ENCODE data around the gene CYFIP2. TPM values are rescaled to one million over a fixed set of nuclear protein-coding genes. Genes with fewer than 3 reads are reported as not detected.

The CYFIP2 gene
- total and polyA plus RNA-seq, 8 donors: 14.8 to 162 (median 24.4) TPM

- TF ChIP-seq POLR2A (IDR thresholded peaks at IDR 0.05) (no peak), POLR2AphosphoS5 (IDR thresholded peaks at IDR 0.05) (peak in 2 of 3 donors; percentile 9 to 61), CTCF (IDR thresholded peaks at IDR 0.05) (no peak), EP300 (IDR thresholded peaks at IDR 0.05) (peak; percentile 72)
- WGBS, 5 donors: 68 to 78% (median 71%) methylated on average over 6 of the region's 6 CpGs
- Histone ChIP-seq H3K27ac (peak overlapping the region; percentile 40 to 78 (median 66)), H3K27me3 (no peaks in the 10 kb centered on the region), H3K4me1 (peaks cover 0 to 55% (median 19%) of the 10 kb centered on the region in 4 donors), H3K4me3 (no peak overlapping the region), H3K9me3 (no peaks in the 10 kb centered on the region), H3K36me3 (peaks cover 0 to 5% (median 0%) of the 10 kb centered on the region in 4 donors)
- intact Hi-C loops (cut with DNase I; ENCODE audit: low total_unique reads): no loop called here
- peak in 1 of 2 donors; percentile 64 for DNase-seq
Observed at GRCh38 chr5:157370967-157371366, 105.0 kb downstream of the CYFIP2 start.

- intact Hi-C loops (cut with DNase I; ENCODE audit: low total_unique reads): no loop called here
- H3K9me3 ChIP-seq: no peaks in the 10 kb centered on the region
- no peak for TF ChIP-seq POLR2A (IDR thresholded peaks at IDR 0.05)
- TF ChIP-seq CTCF (IDR thresholded peaks at IDR 0.05): no peak
- no peak for TF ChIP-seq POLR2AphosphoS5 (IDR thresholded peaks at IDR 0.05)
- no peak for TF ChIP-seq EP300 (IDR thresholded peaks at IDR 0.05)
- H3K27me3 ChIP-seq: no peaks in the 10 kb centered on the region
- H3K27ac ChIP-seq: peak overlapping the region in 3 of 5 donors; percentile 66 to 78 (median 69)
- WGBS, 5 donors: 64 to 82% (median 71%) methylated on average over 5 of the region's 5 CpGs
- H3K4me3 ChIP-seq: no peak overlapping the region
- DNase-seq: no peak
- peaks cover 0 to 11% (median 4%) of the 10 kb centered on the region in 4 donors for H3K36me3 ChIP-seq
- H3K4me1 ChIP-seq: peaks cover 0 to 47% (median 19%) of the 10 kb centered on the region in 4 donors
Observed at GRCh38 chr5:157371655-157372471, 105.9 kb downstream of the CYFIP2 start.

- intact Hi-C loops (cut with DNase I; ENCODE audit: low total_unique reads): no loop called here
- Histone ChIP-seq H3K4me3 (no peak overlapping the region), H3K36me3 (peaks cover 0 to 15% (median 4%) of the 10 kb centered on the region in 4 donors), H3K27me3 (no peaks in the 10 kb centered on the region), H3K4me1 (peaks cover 0 to 41% (median 16%) of the 10 kb centered on the region in 4 donors), H3K27ac (peak overlapping the region in 3 of 5 donors; percentile 31 to 78 (median 47)), H3K9me3 (no peaks in the 10 kb centered on the region)
- DNase-seq: no peak
- no peak for TF ChIP-seq POLR2AphosphoS5 (IDR thresholded peaks at IDR 0.05)
- no peak for TF ChIP-seq EP300 (IDR thresholded peaks at IDR 0.05)
- TF ChIP-seq CTCF (IDR thresholded peaks at IDR 0.05): no peak
- WGBS, 5 donors: 84 to 96% (median 94%) methylated on average over 4 of the region's 4 CpGs
Observed at GRCh38 chr5:157372472-157372822, 106.5 kb downstream of the CYFIP2 start.

GRCh38 chr5:157378509-157378908 is 112.6 kb downstream of the CYFIP2 start:
- intact Hi-C loops (cut with DNase I; ENCODE audit: low total_unique reads): no loop called here
- Histone ChIP-seq H3K27ac (no peak overlapping the region), H3K36me3 (peaks cover 0 to 12% (median 8%) of the 10 kb centered on the region in 4 donors), H3K27me3 (no peaks in the 10 kb centered on the region), H3K4me1 (peaks cover 0 to 15% (median 2%) of the 10 kb centered on the region in 4 donors), H3K9me3 (no peaks in the 10 kb centered on the region), H3K4me3 (no peak overlapping the region)
- no peak for DNase-seq
- WGBS, 5 donors: 86 to 95% (median 90%) methylated on average over 6 of the region's 6 CpGs
- TF ChIP-seq EP300 (IDR thresholded peaks at IDR 0.05): no peak
- no peak for TF ChIP-seq POLR2AphosphoS5 (IDR thresholded peaks at IDR 0.05)
- TF ChIP-seq POLR2A (IDR thresholded peaks at IDR 0.05): no peak
- TF ChIP-seq CTCF (IDR thresholded peaks at IDR 0.05): no peak

All from stomach (tissue), 9 donors.